Stomach (tissue), 9 donors: Measurements from ENCODE around the gene ERF. TPM values are rescaled to one million over a fixed set of nuclear protein-coding genes. Genes with fewer than 3 reads are reported as not detected.
A peak's percentile ranks its signal among the peaks of the same experiment; 100 is the strongest.

Experiments used
- DNase-seq, 2 donors: peaks; one replicate each; pipeline versions ENCODE4 v3.0.0 to v3.0.0-alpha.2; 2013 to 2019
- H3K27ac ChIP-seq, 5 donors: fragments of 200-600 bp in 4 of 5; sonication (generic) in 4 of 5; one replicate each; pipeline ENCODE4 v1.5.1; 2013 to 2019; ENCODE audit warnings: mild to moderate bottlenecking in 1 of 5, moderate library complexity in 1 of 5
- H3K27me3 ChIP-seq, 3 donors: fragments of 200-600 bp; sonication (generic); one replicate each; pipeline ENCODE4 v1.5.1; 2017 to 2019; ENCODE audit warnings: mixed run types in 1 of 3
- H3K36me3 ChIP-seq, 4 donors: fragments of 200-600 bp; sonication (generic); 1 replicate in 3 of 4; 2 replicates in 1 of 4; pipeline ENCODE4 v1.5.1; 2016 to 2019
- H3K4me1 ChIP-seq, 4 donors: fragments of 200-600 bp; sonication (generic); one replicate each; pipeline ENCODE4 v1.5.1; 2016 to 2019
- H3K4me3 ChIP-seq, 4 donors: fragments of 200-600 bp; sonication (generic) in 3 of 4; one replicate each; pipeline ENCODE4 v1.5.1; 2016 to 2019; ENCODE audit warnings: mild to moderate bottlenecking in 1 of 4
- H3K9me3 ChIP-seq, 4 donors: fragments of 200-600 bp; sonication (generic); one replicate each; pipeline ENCODE4 v1.5.1; 2016 to 2019
- EP300 ChIP-seq: sonication (generic); formaldehyde crosslinking; IDR thresholded peaks from one replicate; pipeline ENCODE4 v1.6.1; 2017; ENCODE audit warnings: antibody characterized with exemption
- POLR2A ChIP-seq, 4 donors: fragments of 450-650 bp; IDR thresholded peaks; one replicate each; pipeline ENCODE4 v1.6.1; 2016; ENCODE audit warnings: antibody characterized with exemption in 4 of 4, control low read depth in 2 of 4, mild to moderate bottlenecking in 1 of 4, moderate library complexity in 1 of 4
- POLR2AphosphoS5 ChIP-seq, 3 donors: sonication (generic); formaldehyde crosslinking; IDR thresholded peaks; one replicate each; pipeline ENCODE4 v1.6.1; 2016; ENCODE audit warnings: antibody characterized with exemption in 3 of 3
- WGBS, 5 donors: extraction: QIAGEN DNeasy Blood & Tissue Kit in 3 of 5; methylation state at CpG; one replicate each; pipeline versions ENCODE4 v1.1.5 to v1.1.7; 2013 to 2018; 5-methylcytosine and 5-hydroxymethylcytosine counted together
- intact Hi-C: fragments of 100-400 bp; cut with DNase I; formaldehyde crosslinking; loops from one replicate; pipeline ENCODE4 v1.15.1; 2023; ENCODE audit warnings: low total_unique reads
- polyA plus RNA-seq, 3 donors: library from polyadenylated mRNA; stranded (reverse); fragments of 200-250 nt; gene quantifications; one replicate each; pipeline ENCODE4 v1.2.3, GENCODE V29; 2013
- total RNA-seq, 5 donors: library from RNA; depleted of rRNA; stranded (reverse); fragments of >200 nt; gene quantifications; one replicate each; pipeline versions ENCODE4 v1.1.0 to v1.2.3, GENCODE V29; 2014 to 2016
- TF ChIP-seq, protein P1 (sequence below), 7 experiments: fragments of 450-650 bp in 4 of 7; fragments of 200-600 bp in 3 of 7; sonication (generic) in 3 of 7; IDR thresholded peaks; one replicate each; pipeline ENCODE4 v1.5.1; 2016 to 2019; ENCODE audit warnings: antibody characterized with exemption in 7 of 7, control low read depth in 2 of 7, mild to moderate bottlenecking in 1 of 7
- donor health status: healthy with polysubstance abuse.
- donor health status: Bipolar disorder and iron deficiency.
- donor health status: healthy.

ERF gene
- total and polyA plus RNA-seq, 8 donors, result 11.6 to 118 (median 30.8) TPM

GRCh38 chr19:42207767-42208271 lies 47.1 kb downstream of the ERF start:
- peak in 1 of 2 donors; percentile 43 for DNase-seq
- peaks cover 67 to 100% (median 100%) of the 10 kb centered on the region in 4 donors for H3K36me3 ChIP-seq
- WGBS, 5 donors, result 71 to 79% (median 74%) methylated on average over 5 to 6 of the region's 6 CpGs
- H3K27ac ChIP-seq, result peak overlapping the region in 2 of 5 donors; percentile 35 to 58
- no peak overlapping the region for H3K4me3 ChIP-seq
- no peaks in the 10 kb centered on the region for H3K27me3 ChIP-seq
- intact Hi-C loops, result no loop called here
- no peaks in the 10 kb centered on the region for H3K9me3 ChIP-seq
- TF ChIP-seq EP300 (no peak), POLR2AphosphoS5 (IDR thresholded peaks at IDR 0.05) (no peak), POLR2A (IDR thresholded peaks at IDR 0.05) (no peak)
- TF ChIP-seq, protein P1, sequence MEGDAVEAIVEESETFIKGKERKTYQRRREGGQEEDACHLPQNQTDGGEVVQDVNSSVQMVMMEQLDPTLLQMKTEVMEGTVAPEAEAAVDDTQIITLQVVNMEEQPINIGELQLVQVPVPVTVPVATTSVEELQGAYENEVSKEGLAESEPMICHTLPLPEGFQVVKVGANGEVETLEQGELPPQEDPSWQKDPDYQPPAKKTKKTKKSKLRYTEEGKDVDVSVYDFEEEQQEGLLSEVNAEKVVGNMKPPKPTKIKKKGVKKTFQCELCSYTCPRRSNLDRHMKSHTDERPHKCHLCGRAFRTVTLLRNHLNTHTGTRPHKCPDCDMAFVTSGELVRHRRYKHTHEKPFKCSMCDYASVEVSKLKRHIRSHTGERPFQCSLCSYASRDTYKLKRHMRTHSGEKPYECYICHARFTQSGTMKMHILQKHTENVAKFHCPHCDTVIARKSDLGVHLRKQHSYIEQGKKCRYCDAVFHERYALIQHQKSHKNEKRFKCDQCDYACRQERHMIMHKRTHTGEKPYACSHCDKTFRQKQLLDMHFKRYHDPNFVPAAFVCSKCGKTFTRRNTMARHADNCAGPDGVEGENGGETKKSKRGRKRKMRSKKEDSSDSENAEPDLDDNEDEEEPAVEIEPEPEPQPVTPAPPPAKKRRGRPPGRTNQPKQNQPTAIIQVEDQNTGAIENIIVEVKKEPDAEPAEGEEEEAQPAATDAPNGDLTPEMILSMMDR (IDR thresholded peaks at IDR 0.05), result no peak
- peaks cover 0 to 55% (median 15%) of the 10 kb centered on the region in 4 donors for H3K4me1 ChIP-seq

DNA sequence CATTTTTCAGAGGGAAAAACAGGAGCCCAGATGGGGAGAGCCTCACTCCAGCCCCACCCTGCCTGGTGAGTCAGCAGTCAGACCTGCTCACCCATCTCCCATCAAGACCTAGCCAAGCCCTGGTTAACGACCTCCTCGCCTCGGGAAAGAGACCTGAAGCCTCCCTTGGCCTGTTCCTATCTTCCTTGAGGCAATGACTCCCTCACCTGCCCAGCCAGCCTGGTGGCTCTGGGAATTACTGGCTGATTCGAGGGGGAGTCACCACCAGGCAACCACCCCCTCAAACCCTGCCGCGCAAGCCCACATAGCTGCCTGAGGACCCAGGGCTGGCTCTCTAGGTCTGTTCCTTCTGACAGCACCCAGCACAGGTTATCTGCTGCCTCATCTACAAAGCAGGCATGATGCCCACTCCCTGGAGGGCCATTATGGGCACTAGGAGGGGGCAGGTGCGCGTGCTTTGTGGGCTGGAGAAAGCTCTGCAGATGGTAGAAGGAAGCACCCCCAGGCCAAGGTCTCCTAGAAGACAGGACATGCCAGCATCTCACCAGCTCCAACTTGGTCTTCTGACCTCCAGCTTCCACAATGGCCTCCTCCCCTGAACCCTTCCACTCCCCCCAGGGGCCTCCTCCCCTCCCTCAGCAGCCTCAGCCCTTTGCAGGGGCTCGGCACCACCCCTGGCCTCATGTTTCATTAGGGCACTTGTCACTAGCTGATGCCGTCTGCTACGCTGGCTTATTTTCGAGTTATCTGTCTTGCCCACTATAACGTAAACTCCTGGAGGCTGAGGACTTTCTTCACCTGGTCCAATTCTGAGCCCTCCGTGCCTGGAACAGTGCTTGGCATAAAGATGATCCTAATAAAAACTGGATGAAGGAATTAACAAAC lies 47.8 kb downstream of the ERF start:
- Histone ChIP-seq H3K4me1 (peaks cover 0 to 56% (median 18%) of the 10 kb centered on the region in 4 donors), H3K4me3 (no peak overlapping the region), H3K9me3 (no peaks in the 10 kb centered on the region), H3K27me3 (no peaks in the 10 kb centered on the region), H3K36me3 (peaks cover 73 to 100% (median 100%) of the 10 kb centered on the region in 4 donors), H3K27ac (peak overlapping the region in 3 of 5 donors; percentile 13 to 58 (median 35))
- WGBS, 5 donors, result 81 to 91% (median 83%) methylated on average over 13 to 14 of the region's 14 CpGs
- DNase-seq, result no peak
- intact Hi-C loops, result no loop called here
- TF ChIP-seq POLR2AphosphoS5 (IDR thresholded peaks at IDR 0.05) (no peak), POLR2A (IDR thresholded peaks at IDR 0.05) (no peak), EP300 (no peak)
- TF ChIP-seq, protein P1 (IDR thresholded peaks at IDR 0.05), result no peak

DNA sequence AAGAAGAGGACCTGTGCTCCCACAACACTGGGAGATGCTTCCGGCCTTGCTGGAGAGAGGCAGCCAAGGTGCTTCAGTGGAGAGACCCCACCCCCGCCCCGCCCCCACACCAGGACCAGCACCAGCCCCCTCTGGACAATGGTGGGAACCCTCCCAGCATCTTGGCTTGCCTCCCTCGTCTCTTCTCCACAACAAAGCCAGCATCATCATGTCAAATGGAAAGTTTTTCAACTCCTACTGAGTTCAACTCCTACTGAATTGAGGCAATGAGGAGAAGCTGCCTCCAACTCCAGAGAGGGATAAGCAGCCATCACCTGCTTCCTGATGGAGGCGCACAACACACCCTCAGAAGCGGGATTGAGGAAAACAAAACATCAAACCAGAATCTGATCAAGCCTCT lies 50.3 kb downstream of the ERF start:
- intact Hi-C loops, result no loop called here
- no peak for DNase-seq
- Histone ChIP-seq H3K4me3 (no peak overlapping the region), H3K9me3 (no peaks in the 10 kb centered on the region), H3K27me3 (no peaks in the 10 kb centered on the region), H3K27ac (no peak overlapping the region), H3K4me1 (peaks cover 4 to 70% (median 27%) of the 10 kb centered on the region in 4 donors), H3K36me3 (peaks cover 66 to 100% (median 100%) of the 10 kb centered on the region in 4 donors)
- 84 to 92% (median 89%) methylated on average over 6 of the region's 6 CpGs for WGBS, 5 donors
- TF ChIP-seq EP300 (no peak), POLR2AphosphoS5 (IDR thresholded peaks at IDR 0.05) (no peak), POLR2A (IDR thresholded peaks at IDR 0.05) (no peak)
- TF ChIP-seq, protein P1 (IDR thresholded peaks at IDR 0.05), result no peak

DNA sequence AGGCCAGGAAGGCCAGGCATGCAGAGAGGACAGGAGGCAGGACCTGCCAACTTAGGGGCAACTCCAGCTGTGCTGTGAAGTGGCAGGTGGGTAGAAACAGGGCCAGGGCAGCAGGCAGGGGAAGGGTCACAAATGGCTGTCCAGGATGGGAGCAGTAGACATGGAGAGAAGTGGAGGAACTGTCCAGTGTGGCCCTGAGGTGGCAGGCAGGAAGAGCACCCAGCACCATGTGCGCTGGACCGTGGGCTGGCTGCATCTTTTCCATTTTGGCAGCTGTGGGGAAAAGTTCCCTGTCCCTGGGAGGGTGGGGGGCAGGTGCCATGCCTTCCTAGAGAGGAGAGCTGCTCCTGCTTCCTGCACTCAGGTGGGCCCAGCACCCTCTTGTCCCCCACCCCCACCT lies 51.2 kb downstream of the ERF start:
- no peak overlapping the region for H3K4me3 ChIP-seq
- no peaks in the 10 kb centered on the region for H3K27me3 ChIP-seq
- TF ChIP-seq, protein P1 (IDR thresholded peaks at IDR 0.05), result no peak
- TF ChIP-seq POLR2AphosphoS5 (IDR thresholded peaks at IDR 0.05) (no peak), EP300 (no peak), POLR2A (IDR thresholded peaks at IDR 0.05) (no peak)
- H3K9me3 ChIP-seq, result no peaks in the 10 kb centered on the region
- no peak for DNase-seq
- 86 to 97% (median 94%) methylated on average over 2 of the region's 2 CpGs for WGBS, 5 donors
- peaks cover 65 to 100% (median 100%) of the 10 kb centered on the region in 4 donors for H3K36me3 ChIP-seq
- intact Hi-C loops, result no loop called here
- H3K27ac ChIP-seq, result no peak overlapping the region
- peaks cover 10 to 69% (median 26%) of the 10 kb centered on the region in 4 donors for H3K4me1 ChIP-seq
